ENCODE measurements around the gene MED26. TPM values are rescaled to one million over a fixed set of nuclear protein-coding genes. Genes with fewer than 3 reads are reported as not detected.

MED26 gene
- total RNA-seq, 6 donors from 2014 or later: 12.6 to 26.5 (median 13.8) TPM

DNA sequence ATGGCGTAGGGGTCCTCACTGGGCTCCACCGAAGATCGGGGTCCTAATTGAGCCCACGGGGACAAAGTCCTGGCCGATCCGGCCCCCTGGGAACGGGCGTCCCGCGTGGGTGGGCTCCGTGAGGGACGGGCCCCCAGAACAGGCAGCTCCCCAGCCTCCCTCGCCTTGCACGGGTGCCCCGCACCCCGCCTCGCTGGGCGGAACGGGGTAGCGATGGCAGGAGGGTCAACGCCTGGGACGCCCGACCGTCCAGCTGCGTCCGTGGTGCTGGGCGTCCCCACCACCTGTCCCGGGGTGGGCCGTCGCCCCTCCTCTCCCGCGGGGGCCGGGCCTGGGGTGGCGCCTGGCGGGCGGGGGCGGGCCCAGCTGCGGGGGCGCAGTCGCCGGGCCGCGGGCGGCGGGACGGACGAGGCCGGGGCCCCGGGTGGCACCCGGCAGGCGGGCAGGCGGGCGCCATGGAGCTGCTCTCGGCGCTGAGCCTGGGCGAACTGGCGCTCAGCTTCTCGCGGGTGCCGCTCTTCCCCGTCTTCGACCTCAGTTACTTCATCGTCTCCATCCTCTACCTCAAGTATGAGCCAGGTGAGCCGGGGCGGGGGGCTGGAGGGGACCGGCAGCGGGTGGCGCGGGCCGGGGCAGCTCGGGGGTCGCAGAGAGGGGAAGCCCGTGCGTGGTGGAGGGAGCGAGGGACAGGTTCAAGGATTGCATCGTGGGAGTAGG is 32.9 kb upstream of the MED26 start, which contains the start of gene TMEM38A:
TSS of gene TMEM38A (plus strand) at position 377 of the 717 bp plus-strand sequence. CDS start at position 456, 79 bp downstream.
- H3K9me3 ChIP-seq: no peaks in the 10 kb centered on the region
- no peaks in the 10 kb centered on the region for H3K27me3 ChIP-seq
- peak in 1 of 4 donors; percentile 32 for TF ChIP-seq POLR2A (IDR thresholded peaks at IDR 0.05)
- peak in 1 of 2 donors; percentile 79 for TF ChIP-seq POLR2AphosphoS5 (IDR thresholded peaks at IDR 0.05)
- TF ChIP-seq EP300 (IDR thresholded peaks at IDR 0.05): no peak
- peak within 1 kb of the TSS; percentile 84 to 98 (median 91) for H3K27ac ChIP-seq
- ATAC-seq (ENCODE audit: low FRiP score in 2 of 2): peak; percentile 59
- peaks cover 5 to 28% (median 17%) of the 10 kb centered on the region in 4 donors for H3K36me3 ChIP-seq
- WGBS, 2 donors: 0 to 3% methylated on average over 17 to 30 of the region's 76 CpGs
- DNase-seq: peak; percentile 71 to 91
- peak within 1 kb of the TSS; percentile 53 to 90 (median 84) for H3K4me3 ChIP-seq
- H3K4me1 ChIP-seq: peaks cover 27 to 53% (median 31%) of the 10 kb centered on the region in 4 donors

DNA sequence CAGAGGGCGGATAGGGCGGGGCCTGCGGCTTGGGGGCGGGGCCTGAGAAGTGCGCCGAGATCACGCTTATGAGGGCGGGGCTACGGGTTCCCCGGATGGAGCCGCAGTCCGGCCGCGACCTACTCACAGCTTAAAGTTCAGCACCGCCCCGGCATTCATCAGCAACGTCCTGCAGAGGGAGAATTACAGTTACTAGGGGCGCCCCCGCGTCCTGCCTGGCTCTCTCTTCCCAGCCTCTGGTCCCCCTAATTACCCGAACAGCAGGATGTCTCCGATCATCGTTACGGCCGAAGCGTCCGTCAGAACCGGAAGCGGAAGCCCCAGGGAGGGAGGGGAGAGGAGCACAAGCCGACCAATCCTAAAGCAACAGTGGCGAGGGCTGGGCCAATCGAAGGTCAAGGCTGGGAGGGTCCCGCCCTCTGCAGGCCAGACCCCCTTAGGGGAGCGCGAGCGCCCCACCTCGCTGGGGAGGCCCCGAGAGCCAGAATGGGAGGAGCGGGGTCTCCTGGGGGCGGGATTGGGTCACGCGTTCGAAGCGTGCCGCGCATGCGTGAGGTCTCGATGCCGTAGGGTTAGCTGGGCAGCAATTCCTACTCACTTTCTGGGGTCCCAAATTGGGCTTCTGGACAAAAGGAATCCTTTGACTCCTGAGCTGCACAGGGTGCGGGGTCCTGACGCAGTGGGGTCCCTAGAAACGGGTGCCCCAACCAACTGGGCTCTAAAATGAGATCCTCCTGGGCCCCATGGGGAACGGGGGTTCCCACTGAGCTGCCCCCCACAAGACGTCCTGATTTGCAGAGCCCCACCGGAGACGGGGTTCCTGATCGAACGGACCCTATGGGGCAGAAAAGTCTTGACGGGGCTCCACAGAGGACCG is 32.1 kb upstream of the MED26 start, which contains the start of gene SMIM7:
TSS of gene SMIM7 (minus strand) at position 313 of the 877 bp plus-strand sequence. CDS start at position 279, 34 bp downstream.
- DNase-seq: peak; percentile 98
- H3K4me3 ChIP-seq: peak within 1 kb of the TSS; percentile 53 to 90 (median 84)
- peak; percentile 17 to 95 (median 42) for TF ChIP-seq POLR2A (IDR thresholded peaks at IDR 0.05)
- TF ChIP-seq POLR2AphosphoS5 (IDR thresholded peaks at IDR 0.05): peak; percentile 91 to 97
- TF ChIP-seq, protein P1, sequence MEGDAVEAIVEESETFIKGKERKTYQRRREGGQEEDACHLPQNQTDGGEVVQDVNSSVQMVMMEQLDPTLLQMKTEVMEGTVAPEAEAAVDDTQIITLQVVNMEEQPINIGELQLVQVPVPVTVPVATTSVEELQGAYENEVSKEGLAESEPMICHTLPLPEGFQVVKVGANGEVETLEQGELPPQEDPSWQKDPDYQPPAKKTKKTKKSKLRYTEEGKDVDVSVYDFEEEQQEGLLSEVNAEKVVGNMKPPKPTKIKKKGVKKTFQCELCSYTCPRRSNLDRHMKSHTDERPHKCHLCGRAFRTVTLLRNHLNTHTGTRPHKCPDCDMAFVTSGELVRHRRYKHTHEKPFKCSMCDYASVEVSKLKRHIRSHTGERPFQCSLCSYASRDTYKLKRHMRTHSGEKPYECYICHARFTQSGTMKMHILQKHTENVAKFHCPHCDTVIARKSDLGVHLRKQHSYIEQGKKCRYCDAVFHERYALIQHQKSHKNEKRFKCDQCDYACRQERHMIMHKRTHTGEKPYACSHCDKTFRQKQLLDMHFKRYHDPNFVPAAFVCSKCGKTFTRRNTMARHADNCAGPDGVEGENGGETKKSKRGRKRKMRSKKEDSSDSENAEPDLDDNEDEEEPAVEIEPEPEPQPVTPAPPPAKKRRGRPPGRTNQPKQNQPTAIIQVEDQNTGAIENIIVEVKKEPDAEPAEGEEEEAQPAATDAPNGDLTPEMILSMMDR (IDR thresholded peaks at IDR 0.05): peak in 2 of 6 experiments; percentile 3 to 43
- TF ChIP-seq EP300 (IDR thresholded peaks at IDR 0.05): no peak
- H3K36me3 ChIP-seq: peaks cover 7 to 36% (median 23%) of the 10 kb centered on the region in 4 donors
- peak within 1 kb of the TSS; percentile 84 to 98 (median 91) for H3K27ac ChIP-seq
- H3K27me3 ChIP-seq: no peaks in the 10 kb centered on the region
- WGBS, 2 donors: 0 to 1% methylated on average over 14 to 39 of the region's 60 CpGs
- H3K9me3 ChIP-seq: no peaks in the 10 kb centered on the region
- peak; percentile 99 to 100 for ATAC-seq (ENCODE audit: low FRiP score in 2 of 2)
- peaks cover 27 to 53% (median 31%) of the 10 kb centered on the region in 4 donors for H3K4me1 ChIP-seq

DNA sequence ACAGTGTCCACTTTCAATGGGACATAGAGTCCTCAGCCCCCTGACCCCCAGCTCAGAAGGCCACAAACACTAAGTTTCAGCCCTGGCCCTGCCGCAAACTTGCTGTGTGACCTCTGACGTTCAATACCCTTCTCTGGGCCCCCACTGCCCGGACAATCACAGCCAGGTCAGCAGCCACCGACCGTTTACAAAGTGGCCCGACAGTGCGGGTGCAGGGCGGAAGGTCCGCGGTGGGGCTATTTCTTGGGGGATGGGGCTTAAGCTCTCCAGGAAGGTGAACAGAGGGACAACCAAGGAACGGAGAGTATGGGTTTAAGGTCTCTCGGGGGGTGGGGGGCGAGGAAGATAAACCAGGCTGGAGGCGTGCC is 31.4 kb upstream of the MED26 start:
- peak overlapping the region; percentile 84 to 98 (median 91) for H3K27ac ChIP-seq
- 2 to 3% methylated on average over 9 to 14 of the region's 14 CpGs for WGBS, 2 donors
- ATAC-seq (ENCODE audit: low FRiP score in 2 of 2): no peak
- no peak for DNase-seq
- TF ChIP-seq POLR2A (IDR thresholded peaks at IDR 0.05) (no peak), POLR2AphosphoS5 (IDR thresholded peaks at IDR 0.05) (no peak), EP300 (IDR thresholded peaks at IDR 0.05) (no peak)
- TF ChIP-seq, protein P1 (IDR thresholded peaks at IDR 0.05): no peak
- peaks cover 27 to 49% (median 30%) of the 10 kb centered on the region in 4 donors for H3K4me1 ChIP-seq
- H3K4me3 ChIP-seq: peak overlapping the region; percentile 53 to 90 (median 84)
- H3K9me3 ChIP-seq: no peaks in the 10 kb centered on the region
- no peaks in the 10 kb centered on the region for H3K27me3 ChIP-seq
- peaks cover 7 to 42% (median 27%) of the 10 kb centered on the region in 4 donors for H3K36me3 ChIP-seq

DNA sequence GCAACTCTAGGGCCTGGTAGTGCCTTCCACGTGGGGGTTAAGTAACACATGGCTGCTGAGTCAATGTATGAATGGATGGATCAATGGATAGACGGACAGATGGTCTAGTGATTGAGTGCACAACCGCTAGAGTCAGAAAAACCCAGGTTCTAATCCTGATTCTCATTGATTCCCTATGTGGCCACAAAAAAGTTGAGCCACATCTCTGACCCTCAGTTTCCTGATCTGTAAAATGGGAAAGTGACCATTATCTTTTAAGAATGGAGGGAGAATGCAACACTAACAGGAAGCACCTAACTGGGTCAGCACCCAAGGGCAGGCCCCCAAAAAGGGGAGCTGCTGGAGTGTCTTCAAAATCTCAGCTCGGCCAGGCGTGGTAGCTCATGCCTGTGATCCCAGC is 29.4 kb upstream of the MED26 start:
- Histone ChIP-seq H3K27ac (no peak overlapping the region), H3K36me3 (peaks cover 16 to 63% (median 46%) of the 10 kb centered on the region in 4 donors), H3K9me3 (no peaks in the 10 kb centered on the region), H3K27me3 (no peaks in the 10 kb centered on the region), H3K4me1 (peaks cover 23 to 40% (median 23%) of the 10 kb centered on the region in 4 donors), H3K4me3 (no peak overlapping the region)
- DNase-seq (no peak), ATAC-seq (ENCODE audit: low FRiP score in 2 of 2) (no peak)
- TF ChIP-seq EP300 (IDR thresholded peaks at IDR 0.05): no peak
- TF ChIP-seq POLR2A (IDR thresholded peaks at IDR 0.05): no peak
- TF ChIP-seq, protein P1 (IDR thresholded peaks at IDR 0.05): no peak
- TF ChIP-seq POLR2AphosphoS5 (IDR thresholded peaks at IDR 0.05): no peak
- WGBS, 2 donors: 91% methylated on average over 5 of the region's 5 CpGs
